22Rv1 (cell line): ENCODE results near the gene DPYSL4.

Experiments used
- ZFX ChIP-seq: fragments of 450-650 bp; IDR thresholded peaks from 2 replicates; pipeline ENCODE4 v1.6.1; 2017; ENCODE audit warnings: antibody characterized with exemption, borderline replicate concordance
- TF ChIP-seq, protein P1 (sequence below): fragments of 450-650 bp; IDR thresholded peaks from 2 replicates; pipeline ENCODE4 v1.5.1; 2017; ENCODE audit warnings: mild to moderate bottlenecking

DNA sequence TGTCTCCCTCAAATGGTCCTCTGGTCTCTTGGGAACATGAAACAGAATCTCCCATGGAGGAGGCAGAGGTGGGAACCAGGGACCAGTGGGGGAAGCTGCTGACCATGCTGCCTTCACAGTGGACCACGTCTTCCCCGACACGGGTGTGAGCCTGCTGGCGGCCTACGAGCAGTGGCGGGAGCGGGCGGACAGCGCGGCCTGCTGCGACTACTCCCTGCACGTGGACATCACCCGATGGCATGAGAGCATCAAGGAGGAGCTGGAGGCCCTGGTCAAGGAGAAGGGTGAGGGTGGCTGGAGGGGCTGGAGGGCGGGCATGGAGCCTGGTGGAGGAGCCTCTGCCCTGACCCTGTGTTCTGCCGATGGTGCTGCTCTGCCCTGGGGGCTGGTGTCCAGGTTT lies 8.0 kb downstream of the DPYSL4 start:
- TF ChIP-seq, protein P1, sequence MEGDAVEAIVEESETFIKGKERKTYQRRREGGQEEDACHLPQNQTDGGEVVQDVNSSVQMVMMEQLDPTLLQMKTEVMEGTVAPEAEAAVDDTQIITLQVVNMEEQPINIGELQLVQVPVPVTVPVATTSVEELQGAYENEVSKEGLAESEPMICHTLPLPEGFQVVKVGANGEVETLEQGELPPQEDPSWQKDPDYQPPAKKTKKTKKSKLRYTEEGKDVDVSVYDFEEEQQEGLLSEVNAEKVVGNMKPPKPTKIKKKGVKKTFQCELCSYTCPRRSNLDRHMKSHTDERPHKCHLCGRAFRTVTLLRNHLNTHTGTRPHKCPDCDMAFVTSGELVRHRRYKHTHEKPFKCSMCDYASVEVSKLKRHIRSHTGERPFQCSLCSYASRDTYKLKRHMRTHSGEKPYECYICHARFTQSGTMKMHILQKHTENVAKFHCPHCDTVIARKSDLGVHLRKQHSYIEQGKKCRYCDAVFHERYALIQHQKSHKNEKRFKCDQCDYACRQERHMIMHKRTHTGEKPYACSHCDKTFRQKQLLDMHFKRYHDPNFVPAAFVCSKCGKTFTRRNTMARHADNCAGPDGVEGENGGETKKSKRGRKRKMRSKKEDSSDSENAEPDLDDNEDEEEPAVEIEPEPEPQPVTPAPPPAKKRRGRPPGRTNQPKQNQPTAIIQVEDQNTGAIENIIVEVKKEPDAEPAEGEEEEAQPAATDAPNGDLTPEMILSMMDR = no peak
- TF ChIP-seq ZFX = no peak
